Stimulated activated naive CD4-positive, alpha-beta T cell treated with Interleukin-2 at 50 U/mL for 16 hours (primary cell): ENCODE measurements around the gene ZNF674.

ENCODE experiments used
- DNase-seq: peaks from one replicate; lab custom pipeline; 2025; lab: John Stamatoyannopoulos, UW

Gene ZNF674

DNA sequence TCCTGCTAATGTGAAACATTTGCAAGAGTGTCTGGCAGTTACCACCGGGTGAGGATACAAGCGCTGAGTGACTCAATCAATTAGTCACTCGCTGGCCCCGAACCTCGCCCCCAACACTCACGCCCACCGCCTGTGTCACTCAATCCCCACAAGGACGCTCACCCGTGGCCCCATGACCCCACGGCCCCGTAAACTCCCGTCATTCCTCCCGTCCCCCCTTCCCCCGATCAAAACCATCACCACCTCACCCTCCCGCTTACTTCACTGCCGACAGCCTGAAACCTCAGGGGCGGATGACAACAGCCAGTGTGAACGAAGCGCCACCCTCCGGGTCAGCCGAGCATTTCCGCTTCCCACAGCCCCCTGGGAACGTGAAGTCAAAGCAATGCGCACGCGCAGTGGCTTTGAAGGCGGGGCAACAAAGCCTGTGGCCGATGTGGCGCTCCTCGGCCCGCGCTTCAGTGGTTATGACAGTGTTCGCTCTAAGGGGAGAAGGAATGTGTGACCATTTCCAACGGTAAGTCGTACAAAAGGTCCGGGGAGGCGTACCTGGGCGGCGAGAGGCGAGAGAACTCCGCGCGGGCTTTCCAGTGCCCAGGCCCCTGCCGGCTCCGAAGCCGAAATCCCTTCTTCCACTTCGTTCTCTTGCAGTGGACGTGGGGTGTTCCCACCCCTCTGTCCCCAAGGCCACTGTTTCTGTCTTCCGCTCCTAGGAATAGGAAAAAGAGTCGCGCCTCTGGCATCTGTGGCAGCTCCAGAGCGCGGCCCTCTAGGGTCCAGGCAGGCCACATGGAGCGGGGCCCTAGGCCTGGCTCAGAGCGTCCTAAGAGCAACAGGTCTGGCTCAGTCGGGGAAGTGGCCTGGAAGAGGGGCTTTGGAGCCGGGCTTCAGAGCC lies at the start of gene ZNF674:
Gene ZNF674, minus strand, starts transcription at position 311 of the 895 bp plus-strand sequence. CDS start 3,334 bp downstream, outside the sequence.
- peak; percentile 98 for DNase-seq

DNA sequence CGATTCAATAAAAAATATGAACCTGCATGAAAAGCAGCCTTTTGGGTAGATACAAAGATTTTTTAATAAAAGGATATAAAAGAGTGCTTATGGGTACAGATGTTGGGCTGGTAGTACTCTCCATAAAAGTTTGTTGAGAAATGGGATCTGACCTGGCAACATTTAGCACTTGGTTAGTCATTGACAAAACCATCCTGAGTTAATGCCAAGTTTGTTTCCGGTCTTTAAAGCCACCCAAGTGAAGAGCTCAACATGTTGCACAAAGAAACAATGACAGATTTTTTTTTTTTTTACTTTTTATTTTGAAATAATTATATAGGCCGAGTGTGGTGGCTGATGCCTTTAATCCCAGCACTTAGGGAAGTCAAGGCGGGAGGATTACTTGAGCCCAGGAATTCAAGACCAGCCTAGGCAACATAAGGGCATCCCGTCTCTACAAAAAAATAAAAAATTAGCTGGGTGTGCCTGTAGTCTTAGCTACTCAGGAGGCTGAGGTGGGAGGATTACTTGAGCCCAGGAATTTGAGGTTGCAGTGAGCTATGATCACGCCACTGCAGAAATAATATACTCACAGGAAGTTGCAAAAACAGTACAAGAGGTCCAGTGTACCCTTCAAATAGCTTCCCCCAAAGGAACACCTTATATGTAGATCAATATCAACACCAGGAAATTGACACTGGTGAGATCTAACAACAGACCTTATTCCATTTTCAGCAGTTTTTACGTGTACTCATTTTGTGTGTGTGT lies 44.9 kb upstream of the ZNF674 start:
- DNase-seq: no peak

DNA sequence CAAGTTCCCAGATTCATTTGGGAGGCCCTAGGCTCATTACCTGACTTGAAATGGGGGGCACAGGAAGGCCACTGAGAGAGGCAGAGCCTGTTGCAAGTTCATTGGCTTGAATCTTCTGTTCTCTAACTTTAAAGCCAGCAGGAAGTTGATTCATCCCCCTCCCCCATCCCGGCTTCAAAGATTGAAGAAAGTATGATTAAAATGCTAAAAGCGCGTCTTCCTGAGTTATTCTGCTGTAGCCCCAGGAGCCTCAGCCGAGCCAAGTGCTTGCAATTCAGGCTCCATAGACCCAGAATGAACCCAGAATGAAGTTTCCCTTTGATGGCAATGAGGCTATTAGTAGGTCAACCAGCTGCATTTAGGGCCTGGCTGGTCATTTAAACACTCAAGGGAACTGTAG lies 43.0 kb upstream of the ZNF674 start:
- peak; percentile 39 for DNase-seq

GRCh38 chrX:46587753-46588171 lies 42.5 kb upstream of the ZNF674 start:
- no peak for DNase-seq

DNA sequence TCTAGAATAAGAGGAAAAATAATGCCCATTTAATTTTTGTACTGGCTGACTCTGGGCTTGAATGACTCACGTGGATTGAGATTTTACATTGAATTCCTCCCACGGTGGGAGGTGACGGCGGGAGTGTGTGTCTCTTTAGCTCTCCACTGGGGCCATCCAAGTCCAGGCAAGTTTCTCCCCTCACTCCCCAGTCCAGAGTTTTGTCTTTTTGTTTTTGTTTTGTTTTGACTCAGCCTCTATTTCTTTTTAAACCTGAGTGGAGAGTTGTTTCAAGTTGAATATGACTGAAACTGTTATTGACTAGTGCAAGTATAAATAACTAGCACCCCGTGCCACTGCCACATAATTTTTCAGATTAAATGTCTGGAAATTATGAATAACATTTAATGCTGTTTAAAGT lies 41.9 kb upstream of the ZNF674 start:
- DNase-seq: peak; percentile 16

- no peak for DNase-seq
Observed at GRCh38 chrX:46584736-46585135, 39.5 kb upstream of the ZNF674 start.

- DNase-seq: no peak
Observed at GRCh38 chrX:46582966-46583365, 37.7 kb upstream of the ZNF674 start.

GRCh38 chrX:46582325-46582724 lies 37.1 kb upstream of the ZNF674 start:
- DNase-seq: no peak

DNA sequence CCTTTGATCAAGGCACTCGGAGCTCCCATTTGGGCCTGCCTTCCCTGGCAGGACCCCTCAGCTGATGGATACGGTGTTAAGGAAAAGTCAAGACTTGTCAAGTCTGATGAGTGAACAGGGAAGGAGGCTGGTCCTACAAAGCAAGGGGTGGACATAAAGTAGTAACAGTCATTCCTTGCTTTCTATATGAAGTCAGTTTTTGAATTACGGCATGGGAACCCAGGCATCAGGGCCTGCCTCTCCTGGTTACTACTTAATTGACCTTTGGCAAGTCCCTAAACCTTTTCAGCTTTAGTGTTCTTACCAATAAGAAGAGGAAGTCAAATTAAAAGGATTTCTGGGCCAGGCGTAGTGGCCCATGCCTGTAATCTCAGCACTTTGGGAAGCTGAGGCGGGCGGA lies 35.4 kb upstream of the ZNF674 start:
- no peak for DNase-seq

DNA sequence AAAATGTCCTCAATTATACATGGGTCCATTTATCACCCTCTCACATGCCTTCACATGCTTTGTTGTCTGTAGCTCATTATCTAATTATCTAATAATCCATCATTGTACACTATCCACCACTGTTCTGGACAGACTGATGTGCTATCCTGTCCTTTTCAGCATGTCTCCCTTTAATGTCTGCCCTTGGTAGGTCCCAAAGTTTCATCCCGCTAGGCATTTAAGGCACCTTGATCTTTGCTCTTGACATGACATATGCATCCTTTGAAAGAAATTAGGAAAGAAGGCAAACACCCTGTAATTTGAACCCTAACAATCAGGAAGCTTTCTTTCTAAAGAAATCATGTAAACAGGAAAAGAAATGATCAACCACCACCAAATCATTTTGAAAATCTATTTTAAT lies 34.0 kb upstream of the ZNF674 start:
- no peak for DNase-seq

DNA sequence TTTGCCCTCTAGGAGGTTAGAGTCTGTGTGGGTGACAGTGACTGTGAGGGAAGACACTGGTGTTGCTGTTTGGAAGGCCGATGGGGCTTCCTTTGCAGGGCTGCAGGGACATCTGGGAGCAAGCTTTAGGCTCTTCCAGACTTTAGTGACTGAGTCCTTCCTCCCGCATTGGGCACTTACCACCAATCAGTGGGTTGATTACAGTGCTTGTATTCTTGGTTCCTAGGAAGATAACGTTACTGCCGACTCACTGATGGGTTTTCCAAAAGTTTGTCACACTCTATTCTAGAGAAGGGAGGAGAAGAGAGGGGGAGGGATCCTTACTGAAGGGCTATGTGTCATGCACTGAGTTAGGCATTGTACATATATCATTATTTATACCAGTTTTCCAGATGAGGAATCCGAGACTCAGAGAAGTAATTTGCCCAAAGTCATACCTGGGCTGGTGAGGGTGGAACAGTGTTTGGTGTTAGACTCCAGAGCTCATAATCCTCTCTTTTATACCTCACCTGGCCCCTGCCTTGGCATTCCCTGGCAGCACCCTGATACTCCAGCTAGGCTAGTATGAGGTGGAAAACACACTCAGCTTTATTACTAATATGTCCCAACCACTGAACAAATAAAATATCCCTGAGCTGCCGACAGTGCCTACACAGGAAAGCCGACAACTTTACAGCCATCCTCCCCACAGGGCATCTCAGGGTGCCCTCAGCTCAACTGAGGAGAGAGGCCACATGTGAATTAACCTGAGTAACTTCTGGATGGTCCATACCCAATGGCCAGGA lies 32.2 kb upstream of the ZNF674 start:
- DNase-seq: no peak

DNA sequence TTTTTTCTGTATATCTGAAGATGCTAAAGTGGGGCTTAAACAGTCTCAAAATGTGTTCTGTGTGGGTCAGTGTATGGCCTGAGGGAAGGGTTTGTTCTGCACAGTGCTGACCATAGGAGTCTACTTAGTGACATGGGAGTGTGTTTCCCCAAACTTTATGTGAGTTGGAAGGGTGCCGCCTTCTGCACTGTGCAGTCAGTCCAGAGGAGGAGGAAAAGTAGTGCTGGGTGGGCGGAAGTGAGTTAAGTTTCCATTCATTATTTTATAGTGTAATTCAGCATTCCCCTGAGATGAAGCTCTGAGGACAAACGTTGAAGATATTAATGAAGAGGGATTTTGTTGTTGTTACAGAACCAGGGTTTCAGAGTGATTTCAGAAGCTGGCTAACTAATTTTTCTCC lies 31.2 kb upstream of the ZNF674 start:
- DNase-seq: peak; percentile 0

GRCh38 chrX:46575991-46576392 lies 30.8 kb upstream of the ZNF674 start:
- peak; percentile 0 for DNase-seq

GRCh38 chrX:46575586-46575985 lies 30.4 kb upstream of the ZNF674 start:
- DNase-seq: no peak

DNA sequence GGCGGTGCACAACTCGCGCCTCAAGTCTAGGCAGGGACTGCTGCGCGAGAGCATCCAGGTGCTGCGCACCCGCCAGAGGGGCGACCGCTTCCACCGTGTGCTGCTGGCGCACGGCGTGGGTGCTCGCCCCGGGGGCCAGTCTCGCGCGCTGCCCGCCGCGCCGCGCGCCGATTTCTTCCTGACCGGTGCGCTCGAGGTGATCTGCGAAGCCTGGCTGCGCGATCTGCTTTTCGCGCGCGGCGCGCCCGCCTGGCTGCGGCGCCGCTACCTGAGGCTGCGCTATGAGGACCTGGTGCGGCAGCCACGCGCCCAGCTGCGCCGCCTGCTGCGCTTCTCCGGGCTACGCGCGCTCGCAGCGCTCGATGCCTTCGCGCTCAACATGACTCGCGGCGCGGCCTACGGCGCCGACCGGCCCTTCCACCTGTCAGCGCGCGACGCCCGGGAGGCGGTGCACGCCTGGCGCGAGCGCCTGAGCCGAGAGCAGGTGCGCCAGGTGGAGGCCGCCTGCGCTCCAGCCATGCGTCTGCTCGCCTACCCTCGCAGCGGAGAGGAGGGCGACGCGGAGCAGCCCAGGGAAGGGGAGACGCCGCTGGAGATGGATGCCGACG lies 29.7 kb upstream of the ZNF674 start:
- DNase-seq: peak; percentile 25

DNA sequence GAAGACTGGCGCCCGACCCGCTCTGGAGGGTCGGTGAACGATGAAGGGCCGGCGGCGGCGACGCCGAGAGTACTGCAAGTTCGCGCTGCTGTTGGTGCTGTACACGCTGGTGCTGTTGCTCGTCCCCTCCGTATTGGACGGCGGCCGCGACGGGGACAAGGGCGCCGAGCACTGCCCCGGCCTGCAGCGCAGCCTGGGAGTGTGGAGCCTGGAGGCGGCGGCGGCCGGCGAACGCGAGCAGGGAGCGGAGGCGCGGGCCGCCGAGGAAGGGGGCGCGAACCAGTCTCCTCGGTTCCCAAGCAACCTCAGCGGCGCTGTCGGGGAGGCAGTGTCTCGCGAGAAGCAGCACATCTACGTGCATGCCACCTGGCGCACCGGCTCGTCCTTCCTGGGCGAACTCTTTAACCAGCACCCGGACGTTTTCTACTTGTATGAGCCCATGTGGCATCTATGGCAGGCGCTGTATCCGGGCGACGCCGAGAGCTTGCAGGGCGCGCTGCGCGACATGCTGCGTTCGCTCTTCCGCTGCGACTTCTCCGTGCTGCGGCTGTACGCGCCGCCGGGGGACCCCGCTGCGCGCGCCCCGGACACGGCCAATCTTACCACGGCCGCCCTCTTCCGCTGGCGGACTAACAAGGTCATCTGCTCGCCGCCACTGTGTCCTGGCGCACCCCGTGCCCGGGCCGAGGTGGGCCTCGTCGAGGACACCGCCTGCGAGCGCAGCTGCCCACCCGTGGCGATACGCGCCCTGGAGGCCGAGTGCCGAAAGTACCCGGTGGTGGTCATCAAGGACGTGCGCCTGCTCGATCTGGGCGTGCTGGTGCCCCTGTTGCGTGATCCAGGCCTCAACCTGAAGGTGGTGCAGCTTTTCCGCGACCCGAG lies 28.9 kb upstream of the ZNF674 start:
- peak; percentile 49 for DNase-seq

- DNase-seq: peak; percentile 57
Observed at GRCh38 chrX:46573331-46573891, 28.2 kb upstream of the ZNF674 start, which contains the start of gene CHST7. Gene CHST7, plus strand, starts transcription at chrX:46573765. Its CDS starts 167 bp downstream, at chrX:46573932.

- DNase-seq: peak; percentile 47
Observed at GRCh38 chrX:46572340-46572936, 27.2 kb upstream of the ZNF674 start.

GRCh38 chrX:46571423-46572339 lies 26.5 kb upstream of the ZNF674 start:
- DNase-seq: no peak
